ENCODE data around the gene HLF. TPM values are rescaled to one million over a fixed set of nuclear protein-coding genes. Genes with fewer than 3 reads are reported as not detected.

Gene HLF
- total and polyA plus RNA-seq, 2 donors (not counting 3 experiments of a cell fraction or from before 2014, with no cell fraction given): not detected

- Histone ChIP-seq H3K4me1 (ENCODE audit: control insufficient read depth, extremely low read depth, insufficient read depth, low read length) (peaks cover 2% of the 10 kb centered on the region), H3K9ac (replicated peaks; ENCODE audit: extremely low read depth, insufficient read depth, low read length) (no peak overlapping the region), H3K9me3 (replicated peaks; ENCODE audit: control insufficient read depth, insufficient read depth, low read length) (no peaks in the 10 kb centered on the region), H3K9me1 (replicated peaks; ENCODE audit: control insufficient read depth, extremely low read depth, insufficient read depth, low read length) (no peaks in the 10 kb centered on the region), H3K27ac (ENCODE audit: insufficient read depth, low read depth, low read length) (no peak overlapping the region), H3K79me2 (ENCODE audit: control insufficient read depth, insufficient read depth, low read length) (no peaks in the 10 kb centered on the region), H2AFZ (ENCODE audit: low read depth, low read length) (no peak overlapping the region), H3K4me3 (replicated peaks in 1 of 3; ENCODE audit: insufficient read depth in 1 of 3, low read depth in 1 of 3, low read length in 3 of 3) (no peak overlapping the region), H4K20me1 (replicated peaks; ENCODE audit: control insufficient read depth, extremely low read depth, insufficient read depth, low read length) (no peaks in the 10 kb centered on the region), H3K36me3 (ENCODE audit: control insufficient read depth in 2 of 2, extremely low read depth in 1 of 2, insufficient read depth in 2 of 2, low read length in 2 of 2) (no peaks in the 10 kb centered on the region), H3K4me2 (ENCODE audit: insufficient read depth, low read length) (no peak overlapping the region), H3K27me3 (ENCODE audit: control insufficient read depth in 2 of 2, insufficient read depth in 2 of 2, low read length in 2 of 2) (peaks cover 29 to 47% of the 10 kb centered on the region in 2 experiments)
- intact Hi-C loops (cut with micrococcal nuclease) (no loop called here), dilution Hi-C loops (cut with MboI; ENCODE audit: extremely low pct_ligation_motif_present, low sequenced_read_pairs) (no loop called here)
- ChIA-PET POLR2A (no interaction called here), CTCF (no interaction called here)
- DNase-seq (ENCODE audit: low read depth, low spot score) (no peak), FAIRE-seq (no peak)
- no TSS peak for BruUV-seq (replicated peaks)
- TF ChIP-seq POLR2A (IDR thresholded peaks at IDR 0.05; ENCODE audit: low read depth, low read length) (no peak), EZH2 (IDR thresholded peaks at IDR 0.05; ENCODE audit: borderline replicate concordance, low read depth, low read length, severe bottlenecking) (no peak), GATA2 (IDR thresholded peaks at IDR 0.05; ENCODE audit: insufficient read depth, insufficient read length, low read depth, low read length) (no peak), JUN (IDR thresholded peaks at IDR 0.05; ENCODE audit: borderline replicate concordance, insufficient read depth, insufficient read length, low read depth) (no peak), POLR2AphosphoS5 (IDR thresholded peaks at IDR 0.05; ENCODE audit: insufficient read depth, low read depth, low read length) (no peak), MAX (IDR thresholded peaks at IDR 0.05; ENCODE audit: insufficient read depth, insufficient read length) (no peak), FOS (IDR thresholded peaks at IDR 0.05; ENCODE audit: borderline replicate concordance, insufficient read depth, low read length) (no peak), MYC (IDR thresholded peaks at IDR 0.05; ENCODE audit: low read depth, low read length) (no peak), CTCF (IDR thresholded peaks at IDR 0.05; ENCODE audit: extremely low read depth in 1 of 2, insufficient read depth in 1 of 2, low read depth in 1 of 2, low read length in 2 of 2) (no peak)
These were observed 5.1 kb downstream of the HLF start for GRCh38 chr17:55269894-55270293.

All from endothelial cell of umbilical vein (primary cell).